ENCODE results near the gene GALT.
"Not testable (repeated sequence)": the region's sequence is repeated elsewhere in the genome, so short reads cannot be mapped to it uniquely, and the experiment has no call there.

The GALT gene

DNA sequence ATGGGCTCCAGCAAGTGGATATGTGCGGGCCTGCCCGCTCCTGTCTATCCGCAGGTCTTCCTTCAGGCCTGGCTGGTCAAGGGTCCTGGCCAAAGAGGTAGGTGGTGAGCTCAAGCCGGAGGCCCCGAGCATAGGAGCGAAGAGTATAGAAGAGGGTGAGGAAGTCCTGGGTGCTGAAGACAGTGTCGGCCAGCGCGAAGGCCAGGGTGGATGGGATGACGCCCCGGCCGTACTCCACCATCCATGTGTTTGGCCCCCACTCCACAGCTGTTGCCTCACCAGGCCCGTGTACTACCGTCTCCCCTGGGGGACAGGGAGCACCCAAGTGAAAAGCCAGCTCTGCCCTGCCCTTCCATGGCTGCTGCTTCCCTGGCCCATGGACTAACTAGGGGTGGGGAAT lies 10.9 kb upstream of the GALT start:
- H3K4me3 ChIP-seq (ENCODE audit: insufficient read length, low read depth) = no peak overlapping the region

DNA sequence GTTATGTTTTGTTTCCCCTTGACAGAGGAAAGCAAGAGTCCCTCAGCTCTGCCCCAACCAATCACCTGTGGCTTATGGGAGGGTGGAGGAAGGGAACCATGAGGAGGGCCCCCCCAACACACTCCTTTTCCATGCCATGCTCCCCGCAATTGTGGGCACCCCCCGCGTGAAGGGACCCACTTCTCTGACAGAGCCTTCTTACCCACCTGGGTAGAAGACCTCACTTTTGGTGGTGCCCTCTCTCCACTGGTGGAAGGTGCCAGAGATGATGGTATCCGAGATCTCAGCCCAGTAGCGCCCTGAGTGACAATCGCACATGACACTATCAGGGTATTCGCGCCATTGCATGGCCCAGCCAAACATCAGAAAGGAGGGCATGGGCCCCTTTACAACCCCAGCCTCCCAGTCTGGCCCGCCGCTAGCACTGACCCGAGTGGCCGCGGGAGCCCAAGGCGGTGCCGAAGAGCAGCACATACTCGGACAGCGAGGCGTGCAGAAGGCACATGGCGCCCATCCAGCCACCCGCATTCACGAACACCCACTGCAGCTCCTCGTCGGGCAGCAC lies 9.6 kb upstream of the GALT start:
- H3K27me3 ChIP-seq (ENCODE audit: insufficient read depth, insufficient read length) = no peaks in the 10 kb centered on the region
- peak overlapping the region; percentile 99 for H3K9ac ChIP-seq (ENCODE audit: insufficient read length, low read depth)
- no peaks in the 10 kb centered on the region for H3K9me3 ChIP-seq (ENCODE audit: insufficient read depth, low read length)
- peaks cover 18% of the 10 kb centered on the region for H3K36me3 ChIP-seq (ENCODE audit: insufficient read depth, insufficient read length, low read length)
- DNase-seq (ENCODE audit: low read depth, low spot score) = no peak
- peaks cover 15% of the 10 kb centered on the region for H3K4me1 ChIP-seq (ENCODE audit: insufficient read depth, insufficient read length)
- peak overlapping the region; percentile 94 for H3K4me3 ChIP-seq (ENCODE audit: insufficient read length, low read depth)
- TF ChIP-seq YY1 (IDR thresholded peaks at IDR 0.05; ENCODE audit: insufficient read depth, insufficient read length) = no peak
- no peak for TF ChIP-seq ZNF274 (IDR thresholded peaks at IDR 0.05; ENCODE audit: low read depth, low read length)
- no peak for TF ChIP-seq SUZ12 (IDR thresholded peaks at IDR 0.05; ENCODE audit: extremely low read depth, insufficient read depth, insufficient read length)

More for the DNA sequence above, 10.9 kb upstream of the GALT start:
- no peak for DNase-seq (ENCODE audit: low read depth, low spot score)
- TF ChIP-seq ZNF274 (IDR thresholded peaks at IDR 0.05; ENCODE audit: low read depth, low read length) = no peak
- no peak for TF ChIP-seq YY1 (IDR thresholded peaks at IDR 0.05; ENCODE audit: insufficient read depth, insufficient read length)
- no peak for TF ChIP-seq SUZ12 (IDR thresholded peaks at IDR 0.05; ENCODE audit: extremely low read depth, insufficient read depth, insufficient read length)
- H3K4me1 ChIP-seq (ENCODE audit: insufficient read depth, insufficient read length) = peaks cover 15% of the 10 kb centered on the region
- peaks cover 18% of the 10 kb centered on the region for H3K36me3 ChIP-seq (ENCODE audit: insufficient read depth, insufficient read length, low read length)
- peaks cover 11% of the 10 kb centered on the region for H3K27me3 ChIP-seq (ENCODE audit: insufficient read depth, insufficient read length)
- H3K9me3 ChIP-seq (ENCODE audit: insufficient read depth, low read length) = no peaks in the 10 kb centered on the region
- no peak overlapping the region for H3K9ac ChIP-seq (ENCODE audit: insufficient read length, low read depth)

DNA sequence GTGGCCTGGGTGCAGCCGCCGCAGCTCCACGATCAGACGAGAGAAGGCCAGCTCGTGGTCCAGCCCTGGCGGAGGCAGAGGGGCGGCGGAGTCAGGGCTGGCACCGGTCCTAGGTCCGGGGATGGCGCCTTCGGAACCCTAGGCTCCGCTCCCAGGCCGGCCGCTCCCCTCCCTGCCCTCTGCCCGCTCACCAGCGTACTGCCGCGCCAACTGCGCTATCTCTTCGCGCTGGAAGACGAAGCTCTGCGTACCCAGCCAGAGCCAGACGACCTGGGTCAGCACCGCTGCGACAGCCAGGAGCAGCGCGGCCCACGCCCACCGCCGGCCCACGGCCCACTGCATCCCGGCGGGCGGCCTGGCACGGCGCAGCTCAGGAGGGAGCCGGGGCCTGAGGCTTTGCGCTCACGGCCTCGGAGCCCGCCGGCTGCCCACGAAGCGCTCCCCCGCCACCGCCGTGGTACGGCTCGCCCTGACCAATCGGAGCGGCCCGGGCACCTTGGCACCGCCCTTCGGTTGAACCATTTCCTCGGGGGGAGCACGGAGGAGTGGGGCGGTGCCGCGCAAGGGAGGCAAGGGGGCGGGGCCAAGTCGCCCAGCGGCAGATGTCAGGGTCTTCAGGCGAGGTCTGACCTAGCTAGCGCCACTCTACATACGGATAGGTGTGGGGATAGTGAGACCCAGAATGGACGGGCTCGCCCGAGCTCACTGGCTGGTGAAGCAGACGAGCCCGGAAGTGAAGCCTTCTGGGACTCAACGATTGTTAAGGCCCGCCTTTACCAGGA lies 8.9 kb upstream of the GALT start, which contains the start of gene SIGMAR1:
TSS of gene SIGMAR1 (minus strand) at position 432 of the 782 bp plus-strand sequence. CDS start at position 342, 90 bp downstream.
- peak within 1 kb of the TSS; percentile 99 for H3K9ac ChIP-seq (ENCODE audit: insufficient read length, low read depth)
- H3K4me1 ChIP-seq (ENCODE audit: insufficient read depth, insufficient read length) = peaks cover 15% of the 10 kb centered on the region
- H3K36me3 ChIP-seq (ENCODE audit: insufficient read depth, insufficient read length, low read length) = peaks cover 18% of the 10 kb centered on the region
- no peak for TF ChIP-seq SUZ12 (IDR thresholded peaks at IDR 0.05; ENCODE audit: extremely low read depth, insufficient read depth, insufficient read length)
- TF ChIP-seq ZNF274 (IDR thresholded peaks at IDR 0.05; ENCODE audit: low read depth, low read length) = no peak
- TF ChIP-seq YY1 (IDR thresholded peaks at IDR 0.05; ENCODE audit: insufficient read depth, insufficient read length) = no peak
- H3K9me3 ChIP-seq (ENCODE audit: insufficient read depth, low read length) = no peaks in the 10 kb centered on the region
- H3K4me3 ChIP-seq (ENCODE audit: insufficient read length, low read depth) = peak within 1 kb of the TSS; percentile 94
- no peaks in the 10 kb centered on the region for H3K27me3 ChIP-seq (ENCODE audit: insufficient read depth, insufficient read length)
- peak; percentile 86 for DNase-seq (ENCODE audit: low read depth, low spot score)

DNA sequence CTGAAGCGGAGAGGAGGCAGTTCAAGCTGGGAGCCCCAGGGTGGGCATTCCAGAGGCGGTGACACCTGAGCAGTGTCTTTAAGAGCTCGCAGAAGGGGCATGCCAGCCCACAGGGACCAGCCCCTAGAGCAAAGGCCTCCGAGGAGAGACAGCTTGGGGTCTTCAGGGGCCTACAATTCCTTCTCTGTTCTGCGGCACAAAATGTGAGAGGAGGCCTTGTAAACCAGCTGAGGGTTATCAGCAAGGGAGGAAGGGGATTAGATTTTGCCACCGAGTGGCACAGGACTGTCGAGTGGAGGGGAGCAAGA lies 8.4 kb upstream of the GALT start:
- no peak for TF ChIP-seq YY1 (IDR thresholded peaks at IDR 0.05; ENCODE audit: insufficient read depth, insufficient read length)
- TF ChIP-seq ZNF274 (IDR thresholded peaks at IDR 0.05; ENCODE audit: low read depth, low read length) = no peak
- TF ChIP-seq SUZ12 (IDR thresholded peaks at IDR 0.05; ENCODE audit: extremely low read depth, insufficient read depth, insufficient read length) = no peak
- no peaks in the 10 kb centered on the region for H3K27me3 ChIP-seq (ENCODE audit: insufficient read depth, insufficient read length)
- peaks cover 15% of the 10 kb centered on the region for H3K4me1 ChIP-seq (ENCODE audit: insufficient read depth, insufficient read length)
- peaks cover 18% of the 10 kb centered on the region for H3K36me3 ChIP-seq (ENCODE audit: insufficient read depth, insufficient read length, low read length)
- no peak for DNase-seq (ENCODE audit: low read depth, low spot score)
- no peaks in the 10 kb centered on the region for H3K9me3 ChIP-seq (ENCODE audit: insufficient read depth, low read length)
- peak overlapping the region; percentile 94 for H3K4me3 ChIP-seq (ENCODE audit: insufficient read length, low read depth)
- peak overlapping the region; percentile 58 for H3K9ac ChIP-seq (ENCODE audit: insufficient read length, low read depth)

DNA sequence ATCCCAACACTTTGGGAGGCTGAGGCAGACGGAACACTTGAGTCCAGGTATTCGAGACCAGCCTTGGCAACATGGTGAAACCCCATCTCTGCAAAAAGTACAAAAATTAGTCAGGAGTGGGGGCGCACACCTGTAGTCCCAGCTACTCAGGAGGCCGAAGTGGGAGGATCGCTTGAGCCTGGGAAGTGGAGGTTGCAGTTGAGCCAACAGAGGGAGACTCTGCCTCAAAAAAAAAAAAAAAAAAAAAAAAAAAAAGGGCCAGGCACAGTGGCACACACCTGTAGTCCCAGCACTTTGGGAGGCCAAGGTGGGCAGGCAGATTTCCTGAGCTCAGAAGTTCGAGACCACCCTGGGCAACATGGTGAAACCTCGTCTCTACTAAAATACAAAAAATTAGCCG lies 7.2 kb upstream of the GALT start:
- H3K4me3 ChIP-seq (ENCODE audit: insufficient read length, low read depth); DNase-seq (ENCODE audit: low read depth, low spot score); H3K27me3 ChIP-seq (ENCODE audit: insufficient read depth, insufficient read length); H3K9ac ChIP-seq (ENCODE audit: insufficient read length, low read depth); H3K9me3 ChIP-seq (ENCODE audit: insufficient read depth, low read length): not testable (repeated sequence)
- peaks cover 18% of the 10 kb centered on the region for H3K36me3 ChIP-seq (ENCODE audit: insufficient read depth, insufficient read length, low read length)
- peaks cover 12% of the 10 kb centered on the region for H3K4me1 ChIP-seq (ENCODE audit: insufficient read depth, insufficient read length)

DNA sequence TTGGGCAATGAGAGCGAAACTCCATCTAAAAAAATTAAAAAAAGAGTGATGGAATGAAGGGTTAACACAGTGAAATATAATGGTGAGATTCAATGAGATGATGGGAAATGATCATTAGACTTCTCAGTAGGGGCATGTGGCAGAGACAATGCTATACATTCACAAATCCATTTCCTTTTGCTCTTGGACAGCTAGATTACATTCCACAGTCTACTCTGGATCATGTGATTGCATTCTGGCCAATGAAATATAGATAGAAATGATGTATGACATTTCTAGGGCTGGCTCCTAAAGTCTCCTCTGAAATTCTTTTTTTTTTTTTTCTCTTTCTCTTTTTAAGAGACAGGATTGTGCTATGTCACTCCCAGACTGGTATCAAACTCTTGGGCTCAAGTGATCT lies 3.8 kb upstream of the GALT start:
- Histone ChIP-seq H3K36me3 (ENCODE audit: insufficient read depth, insufficient read length, low read length) (peaks cover 4% of the 10 kb centered on the region), H3K9me3 (ENCODE audit: insufficient read depth, low read length) (no peaks in the 10 kb centered on the region), H3K4me3 (ENCODE audit: insufficient read length, low read depth) (no peak overlapping the region), H3K27me3 (ENCODE audit: insufficient read depth, insufficient read length) (no peaks in the 10 kb centered on the region), H3K4me1 (ENCODE audit: insufficient read depth, insufficient read length) (peaks cover 9% of the 10 kb centered on the region), H3K9ac (ENCODE audit: insufficient read length, low read depth) (no peak overlapping the region)
- no peak for DNase-seq (ENCODE audit: low read depth, low spot score)
- TF ChIP-seq SUZ12 (IDR thresholded peaks at IDR 0.05; ENCODE audit: extremely low read depth, insufficient read depth, insufficient read length) = no peak
- no peak for TF ChIP-seq ZNF274 (IDR thresholded peaks at IDR 0.05; ENCODE audit: low read depth, low read length)
- TF ChIP-seq YY1 (IDR thresholded peaks at IDR 0.05; ENCODE audit: insufficient read depth, insufficient read length) = no peak

DNA sequence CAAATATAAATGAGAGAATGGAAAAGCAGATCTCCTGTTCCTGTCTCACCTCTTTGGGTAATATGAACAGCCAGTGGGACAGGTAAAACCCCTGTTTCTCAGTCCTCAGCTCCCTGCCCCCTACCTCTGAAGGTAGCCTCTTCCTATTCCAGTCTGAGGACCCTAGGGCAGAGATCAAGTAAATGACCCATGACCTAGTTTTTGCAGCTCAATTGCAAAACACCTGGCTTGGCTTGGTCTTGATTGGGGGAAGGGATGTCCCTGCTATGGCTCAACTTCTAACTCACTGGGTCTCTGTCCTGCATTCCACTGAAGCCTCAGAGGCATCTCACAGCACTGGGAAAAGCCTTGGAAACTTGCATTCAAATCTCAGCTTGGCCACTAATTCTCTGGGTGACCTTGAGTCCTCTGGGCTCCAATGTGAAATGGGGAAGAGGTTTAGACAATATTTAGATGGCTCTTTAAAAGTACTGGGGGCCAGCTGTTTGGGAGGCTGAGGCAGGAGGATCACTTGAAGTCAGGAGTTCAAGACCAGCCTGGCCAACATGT lies 1.6 kb upstream of the GALT start:
- no peak for DNase-seq (ENCODE audit: low read depth, low spot score)
- Histone ChIP-seq H3K4me1 (ENCODE audit: insufficient read depth, insufficient read length) (peaks cover 12% of the 10 kb centered on the region), H3K27me3 (ENCODE audit: insufficient read depth, insufficient read length) (no peaks in the 10 kb centered on the region), H3K36me3 (ENCODE audit: insufficient read depth, insufficient read length, low read length) (peaks cover 26% of the 10 kb centered on the region), H3K9me3 (ENCODE audit: insufficient read depth, low read length) (no peaks in the 10 kb centered on the region), H3K9ac (ENCODE audit: insufficient read length, low read depth) (no peak overlapping the region), H3K4me3 (ENCODE audit: insufficient read length, low read depth) (no peak overlapping the region)
- no peak for TF ChIP-seq SUZ12 (IDR thresholded peaks at IDR 0.05; ENCODE audit: extremely low read depth, insufficient read depth, insufficient read length)
- TF ChIP-seq ZNF274 (IDR thresholded peaks at IDR 0.05; ENCODE audit: low read depth, low read length) = no peak
- no peak for TF ChIP-seq YY1 (IDR thresholded peaks at IDR 0.05; ENCODE audit: insufficient read depth, insufficient read length)

Measured in NT2/D1 (cell line).